Measurements from ENCODE around the gene RNF213. TPM values are rescaled to one million over a fixed set of nuclear protein-coding genes. Genes with fewer than 3 reads are reported as not detected.

RNF213 gene
- total and polyA plus RNA-seq, 2 of the 8 experiments (the other 6 are each of a cell fraction or from before 2014, with no cell fraction given): 33.8 to 62.8 TPM

GRCh38 chr17:80220054-80220735 is 40.5 kb upstream of the RNF213 start, which contains the start of the genes SGSH and SLC26A11 (continued):
- TF ChIP-seq HDAC2 (IDR thresholded peaks at IDR 0.05; ENCODE audit: borderline replicate concordance in 1 of 2, low read depth in 2 of 2, low read length in 2 of 2) (no peak), EGR1 (IDR thresholded peaks at IDR 0.05; ENCODE audit: borderline replicate concordance, low read depth, low read length) (no peak), ATF3 (IDR thresholded peaks at IDR 0.05; ENCODE audit: insufficient read depth, low read depth, low read length) (no peak), NRF1 (IDR thresholded peaks at IDR 0.05; ENCODE audit: low read depth, low read length) (no peak), ATF2 (IDR thresholded peaks at IDR 0.05; ENCODE audit: low read length) (no peak), KDM5A (IDR thresholded peaks at IDR 0.05; ENCODE audit: low read length) (no peak), PHF8 (conservative IDR thresholded peaks at IDR 0.05; ENCODE audit: low read depth, low read length) (peak; percentile 60; the same call in 1 of the 2 replicates), YY1 (IDR thresholded peaks at IDR 0.05; ENCODE audit: low read depth, low read length) (peak; percentile 78), EP300 (IDR thresholded peaks at IDR 0.05; ENCODE audit: borderline replicate concordance in 1 of 2, low read depth in 2 of 2, low read length in 2 of 2) (no peak), BRCA1 (IDR thresholded peaks at IDR 0.05; ENCODE audit: low read depth, low read length) (no peak), EZH2 (IDR thresholded peaks at IDR 0.05; ENCODE audit: low read depth, low read length, severe bottlenecking) (no peak), SIRT6 (IDR thresholded peaks at IDR 0.05; ENCODE audit: low read length) (no peak), CBX8 (IDR thresholded peaks at IDR 0.05; ENCODE audit: borderline replicate concordance, low read depth, low read length) (no peak)

Measured in H1 (cell line).